Upper lobe of left lung (tissue), 6 donors: ENCODE results near the gene TIRAP. TPM values are rescaled to one million over a fixed set of nuclear protein-coding genes. Genes with fewer than 3 reads are reported as not detected.

Experiments
- ATAC-seq, 2 donors: fragments of 200-7000 bp; cut with Tn5 transposase; one replicate each; pipeline ENCODE4 v1.9.1; 2022; ENCODE audit warnings: mild to moderate bottlenecking in 2 of 2, moderate library complexity in 2 of 2; ENCODE audit not compliant: low FRiP score in 2 of 2
- DNase-seq, 2 donors: peaks; one replicate each; pipeline ENCODE4 v3.0.0-alpha.2; 2019 to 2020
- H3K27ac ChIP-seq, 4 donors: fragments of 200-600 bp; sonication (generic); one replicate each; pipeline ENCODE4 v1.5.1; 2016 to 2019
- H3K27me3 ChIP-seq, 4 donors: fragments of 200-600 bp; sonication (generic); one replicate each; pipeline ENCODE4 v1.5.1; 2017 to 2019
- H3K36me3 ChIP-seq, 4 donors: fragments of 200-600 bp; sonication (generic); one replicate each; pipeline ENCODE4 v1.5.1; 2016 to 2019
- H3K4me1 ChIP-seq, 4 donors: fragments of 200-600 bp; sonication (generic); one replicate each; pipeline ENCODE4 v1.5.1; 2018 to 2019
- H3K4me3 ChIP-seq, 4 donors: fragments of 200-600 bp; sonication (generic); one replicate each; pipeline ENCODE4 v1.5.1; 2017 to 2019; ENCODE audit warnings: mild to moderate bottlenecking in 2 of 4, moderate library complexity in 1 of 4
- H3K9me3 ChIP-seq, 4 donors: fragments of 200-600 bp; sonication (generic); one replicate each; pipeline ENCODE4 v1.5.1; 2018 to 2019
- CTCF ChIP-seq, 6 experiments: fragments of 450-650 bp in 4 of 6; fragments of 200-600 bp in 2 of 6; sonication (generic) in 2 of 6; IDR thresholded peaks; one replicate each; pipeline ENCODE4 v1.5.1; 2016 to 2019; ENCODE audit warnings: antibody characterized with exemption in 6 of 6
- EP300 ChIP-seq, 4 donors: sonication (generic); formaldehyde crosslinking; IDR thresholded peaks; one replicate each; pipeline ENCODE4 v1.5.1; 2017; ENCODE audit warnings: antibody characterized with exemption in 4 of 4, control low read depth in 2 of 4
- POLR2A ChIP-seq, 4 donors: fragments of 450-650 bp; IDR thresholded peaks; one replicate each; pipeline ENCODE4 v1.5.1; 2016 to 2017; ENCODE audit warnings: antibody characterized with exemption in 4 of 4, mild to moderate bottlenecking in 2 of 4
- POLR2AphosphoS5 ChIP-seq, 2 donors: sonication (generic); formaldehyde crosslinking; IDR thresholded peaks; one replicate each; pipeline ENCODE4 v1.5.1; 2017; ENCODE audit warnings: antibody characterized with exemption in 2 of 2
- WGBS, 2 donors: methylation state at CpG; one replicate each; pipeline ENCODE4 v1.1.5; 2017 to 2018; 5-methylcytosine and 5-hydroxymethylcytosine counted together
- total RNA-seq, 6 donors: library from RNA; depleted of rRNA in 4 of 6; stranded (reverse); fragments of >200 nt in 4 of 6; gene quantifications; one replicate each; pipeline versions ENCODE4 v1.1.0 to v1.2.1, GENCODE V29; 2016 to 2021
- donor health status: DM: no; HTN: no; CAD: no; lungs with moderate emphysema.
- donor health status: DM: no; HTN: yes; CAD: no; lungs with severe emphysema.

The TIRAP gene
- total RNA-seq, 6 donors from 2014 or later: 9.3 to 14.8 (median 11.6) TPM

- H3K27ac ChIP-seq: peak overlapping the region; percentile 13 to 98 (median 42)
- WGBS, 2 donors: 30 to 33% methylated on average over 5 of the region's 5 CpGs
- peak in 1 of 2 donors; percentile 67 for DNase-seq
- TF ChIP-seq POLR2AphosphoS5 (IDR thresholded peaks at IDR 0.05) (peak; percentile 12 to 39), CTCF (IDR thresholded peaks at IDR 0.05) (no peak)
- H3K36me3 ChIP-seq: peaks cover 0 to 20% (median 13%) of the 10 kb centered on the region in 4 donors
- H3K4me3 ChIP-seq: no peak overlapping the region
- no peak for ATAC-seq
- no peaks in the 10 kb centered on the region for H3K27me3 ChIP-seq
- no peaks in the 10 kb centered on the region for H3K9me3 ChIP-seq
- H3K4me1 ChIP-seq: peaks cover 26 to 48% (median 37%) of the 10 kb centered on the region in 4 donors
Measured at GRCh38 chr11:126280595-126280994, 2.3 kb upstream of the TIRAP start.

- H3K27ac ChIP-seq: peak overlapping the region in 3 of 4 donors; percentile 13 to 98 (median 19)
- H3K27me3 ChIP-seq: no peaks in the 10 kb centered on the region
- H3K4me3 ChIP-seq: no peak overlapping the region
- ATAC-seq (peak in 1 of 2 donors; percentile 47), DNase-seq (peak in 1 of 2 donors; percentile 78)
- WGBS, 2 donors: 59 to 61% methylated on average over 6 of the region's 6 CpGs
- no peaks in the 10 kb centered on the region for H3K9me3 ChIP-seq
- TF ChIP-seq POLR2AphosphoS5 (IDR thresholded peaks at IDR 0.05) (peak in 1 of 2 donors; percentile 43), POLR2A (IDR thresholded peaks at IDR 0.05) (no peak)
- H3K36me3 ChIP-seq: peaks cover 0 to 13% (median 9%) of the 10 kb centered on the region in 4 donors
- H3K4me1 ChIP-seq: peaks cover 26 to 48% (median 37%) of the 10 kb centered on the region in 4 donors
Measured at GRCh38 chr11:126281245-126281644, 1.6 kb upstream of the TIRAP start.

- Histone ChIP-seq H3K4me3 (peak overlapping the region in 2 of 4 donors; percentile 64 to 82), H3K36me3 (peaks cover 0 to 11% (median 8%) of the 10 kb centered on the region in 4 donors), H3K4me1 (peaks cover 26 to 48% (median 37%) of the 10 kb centered on the region in 4 donors), H3K9me3 (no peaks in the 10 kb centered on the region), H3K27ac (peak overlapping the region in 3 of 4 donors; percentile 89 to 98 (median 94)), H3K27me3 (no peaks in the 10 kb centered on the region)
- WGBS, 2 donors: 80 to 82% methylated on average over 10 of the region's 10 CpGs
- TF ChIP-seq CTCF (IDR thresholded peaks at IDR 0.05) (no peak), POLR2A (IDR thresholded peaks at IDR 0.05) (no peak), EP300 (IDR thresholded peaks at IDR 0.05) (no peak), POLR2AphosphoS5 (IDR thresholded peaks at IDR 0.05) (no peak)
- DNase-seq (no peak), ATAC-seq (no peak)
Measured at GRCh38 chr11:126281666-126282175, 1.2 kb upstream of the TIRAP start.

DNA sequence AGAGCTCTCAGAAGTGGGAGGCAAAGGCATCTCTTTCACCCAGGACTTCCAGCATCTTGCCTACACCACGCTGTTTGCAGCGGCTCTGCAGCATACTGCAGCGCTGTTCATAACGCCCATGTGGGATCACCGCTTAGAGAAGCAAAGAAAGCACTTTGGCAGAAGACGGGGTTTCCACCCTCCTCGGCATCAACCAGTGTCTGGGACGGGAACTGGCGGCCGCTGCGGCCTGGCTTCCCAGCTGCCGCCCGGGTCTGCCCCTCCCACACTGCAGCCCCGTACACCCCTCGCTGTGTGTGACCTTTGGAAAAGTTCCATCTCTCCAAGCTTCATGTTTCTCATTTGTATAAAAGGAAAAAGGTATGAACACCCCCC, 545 bp upstream of the TIRAP start:
- WGBS, 2 donors: 1 to 5% methylated on average over 15 of the region's 15 CpGs
- ATAC-seq: peak; percentile 6 to 90
- TF ChIP-seq EP300 (IDR thresholded peaks at IDR 0.05) (no peak), CTCF (IDR thresholded peaks at IDR 0.05) (no peak), POLR2A (IDR thresholded peaks at IDR 0.05) (no peak), POLR2AphosphoS5 (IDR thresholded peaks at IDR 0.05) (no peak)

DNA sequence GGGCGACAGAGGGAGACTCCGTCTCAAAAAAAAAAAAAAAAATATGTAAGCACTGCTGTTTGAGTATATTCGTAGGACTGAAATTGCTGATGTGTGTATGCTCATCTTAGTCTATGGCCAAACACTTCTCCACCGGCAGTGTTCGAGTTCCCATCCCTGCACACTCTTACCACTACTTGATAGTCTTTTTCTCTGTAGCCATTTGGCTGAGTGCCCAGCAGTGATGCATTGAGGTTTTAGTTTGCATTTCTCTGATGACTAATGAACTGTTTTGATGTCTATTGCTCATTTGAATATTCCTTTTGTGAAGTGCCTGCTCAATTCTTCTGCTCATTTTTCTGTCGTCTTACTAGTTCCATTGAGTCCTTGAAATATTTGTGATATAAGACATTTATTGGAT, 1.9 kb downstream of the TIRAP start:
- ATAC-seq: no peak
- Histone ChIP-seq H3K9me3 (no peaks in the 10 kb centered on the region), H3K36me3 (peaks cover 0 to 8% (median 5%) of the 10 kb centered on the region in 4 donors), H3K27ac (no peak overlapping the region), H3K27me3 (no peaks in the 10 kb centered on the region), H3K4me1 (peaks cover 26 to 48% (median 37%) of the 10 kb centered on the region in 4 donors), H3K4me3 (no peak overlapping the region)
- 56 to 59% methylated on average over 6 of the region's 6 CpGs for WGBS, 2 donors
- TF ChIP-seq POLR2AphosphoS5 (IDR thresholded peaks at IDR 0.05) (no peak), POLR2A (IDR thresholded peaks at IDR 0.05) (no peak), CTCF (IDR thresholded peaks at IDR 0.05) (no peak), EP300 (IDR thresholded peaks at IDR 0.05) (no peak)
- peak in 1 of 2 donors; percentile 76 for DNase-seq

More for the DNA sequence above, 545 bp upstream of the TIRAP start:
- H3K4me1 ChIP-seq: peaks cover 26 to 48% (median 37%) of the 10 kb centered on the region in 4 donors
- DNase-seq: peak; percentile 43 to 87
- peaks cover 0 to 4% (median 2%) of the 10 kb centered on the region in 4 donors for H3K36me3 ChIP-seq
- peak overlapping the region; percentile 53 to 82 (median 70) for H3K4me3 ChIP-seq
- peak overlapping the region; percentile 89 to 98 (median 92) for H3K27ac ChIP-seq
- no peaks in the 10 kb centered on the region for H3K27me3 ChIP-seq
- no peaks in the 10 kb centered on the region for H3K9me3 ChIP-seq
